Nephron progenitor cell (in vitro differentiated cells): ENCODE data around the gene ITPRIP.

Source experiments
- DNase-seq: peaks from one replicate; pipeline ENCODE4 v3.0.0; 2021
- H3K27ac Mint-ChIP-seq: 2 replicates; pipeline ENCODE4 v1.8.0; 2021; ENCODE audit warnings: mild to moderate bottlenecking, moderate library complexity, mixed read lengths
- H3K27me3 Mint-ChIP-seq: 2 replicates; pipeline ENCODE4 v1.8.0; 2021; ENCODE audit warnings: mild to moderate bottlenecking, low read depth, mixed read lengths; ENCODE audit not compliant: poor library complexity
- H3K36me3 Mint-ChIP-seq: 2 replicates; pipeline ENCODE4 v1.8.0; 2021; ENCODE audit warnings: low read depth, mixed read lengths
- H3K4me1 Mint-ChIP-seq: 2 replicates; pipeline ENCODE4 v1.8.0; 2021; ENCODE audit warnings: mixed read lengths
- H3K4me3 Mint-ChIP-seq: 2 replicates; pipeline ENCODE4 v1.8.0; 2021; ENCODE audit warnings: mild to moderate bottlenecking, moderate library complexity, mixed read lengths
- H3K9me3 Mint-ChIP-seq: 2 replicates; pipeline ENCODE4 v1.8.0; 2021; ENCODE audit warnings: mild to moderate bottlenecking, moderate library complexity, mixed read lengths
- CTCF ChIP-seq: fragments of 200-600 bp; sonication (generic); IDR thresholded peaks from 2 replicates; pipeline ENCODE4 v1.5.0; 2021; ENCODE audit warnings: antibody characterized with exemption

ITPRIP gene

DNA sequence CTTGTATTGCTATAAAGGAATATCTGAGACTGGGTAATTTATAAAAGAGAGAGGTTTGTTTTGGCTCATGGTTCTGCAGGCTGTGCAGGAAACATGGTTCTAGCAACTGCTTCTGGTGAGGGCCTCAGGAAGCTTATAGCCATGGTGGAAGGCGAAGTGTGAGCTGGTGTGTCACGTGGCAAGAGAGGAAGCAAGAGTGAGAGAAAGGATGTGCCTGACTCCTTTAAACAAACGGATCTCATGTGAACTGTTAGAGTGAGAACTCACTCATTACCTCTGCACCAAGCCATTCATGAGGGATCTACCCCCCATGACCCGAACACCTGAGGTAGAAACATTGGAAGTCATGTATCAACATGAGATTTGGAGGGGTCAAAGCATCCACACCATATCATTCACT, 7.7 kb upstream of the ITPRIP start:
- Mint-ChIP-seq H3K4me1 (peaks cover 23% of the 10 kb centered on the region), H3K36me3 (no peaks in the 10 kb centered on the region), H3K4me3 (no peak overlapping the region), H3K9me3 (no peaks in the 10 kb centered on the region), H3K27me3 (peaks cover 3% of the 10 kb centered on the region), H3K27ac (no peak overlapping the region)
- no peak for TF ChIP-seq CTCF
- DNase-seq, result no peak

DNA sequence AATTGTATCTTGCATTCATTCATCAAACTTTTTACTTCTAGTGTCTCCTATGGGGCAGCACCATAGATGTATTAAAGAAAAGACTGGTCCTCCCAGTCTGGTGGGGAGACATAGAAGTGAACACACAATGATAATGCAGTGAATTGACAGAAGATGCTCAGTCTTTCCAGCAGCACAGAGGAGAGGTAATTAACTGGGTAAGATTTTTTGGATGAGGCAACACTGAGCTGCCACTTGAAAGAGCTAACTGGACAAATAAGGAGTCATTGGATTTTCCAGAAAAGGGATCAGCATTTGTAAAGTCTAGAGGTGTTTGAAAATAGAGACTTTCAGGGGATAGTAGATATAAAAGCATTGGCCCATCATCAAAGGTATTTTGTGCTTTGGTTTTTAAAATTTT, 7.2 kb upstream of the ITPRIP start:
- no peak for DNase-seq
- Mint-ChIP-seq H3K27me3 (peaks cover 3% of the 10 kb centered on the region), H3K36me3 (no peaks in the 10 kb centered on the region), H3K9me3 (no peaks in the 10 kb centered on the region), H3K4me3 (no peak overlapping the region), H3K27ac (no peak overlapping the region), H3K4me1 (peaks cover 23% of the 10 kb centered on the region)
- TF ChIP-seq CTCF, result no peak

DNA sequence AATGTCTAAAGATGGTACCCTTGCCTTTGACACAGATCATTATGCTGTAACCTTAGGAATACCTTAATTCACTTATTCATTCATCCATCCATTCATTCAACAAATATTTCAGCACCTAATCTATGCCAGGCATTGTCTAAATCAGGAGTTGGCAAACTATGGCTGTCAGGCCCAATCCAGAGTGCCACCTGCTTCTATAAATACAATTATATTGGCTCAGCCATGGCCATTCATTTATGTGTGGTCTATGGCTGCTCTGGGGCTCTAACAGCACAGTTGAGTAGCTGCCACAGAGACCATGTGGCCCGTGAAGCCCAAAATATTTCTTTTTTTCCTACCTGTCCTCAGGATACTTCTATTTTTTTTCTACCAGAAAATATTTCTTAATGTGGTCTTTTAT, 6.0 kb upstream of the ITPRIP start:
- TF ChIP-seq CTCF, result no peak
- Mint-ChIP-seq H3K27me3 (peaks cover 8% of the 10 kb centered on the region), H3K9me3 (no peaks in the 10 kb centered on the region), H3K36me3 (no peaks in the 10 kb centered on the region), H3K4me3 (no peak overlapping the region), H3K27ac (no peak overlapping the region), H3K4me1 (peaks cover 36% of the 10 kb centered on the region)
- DNase-seq, result no peak

DNA sequence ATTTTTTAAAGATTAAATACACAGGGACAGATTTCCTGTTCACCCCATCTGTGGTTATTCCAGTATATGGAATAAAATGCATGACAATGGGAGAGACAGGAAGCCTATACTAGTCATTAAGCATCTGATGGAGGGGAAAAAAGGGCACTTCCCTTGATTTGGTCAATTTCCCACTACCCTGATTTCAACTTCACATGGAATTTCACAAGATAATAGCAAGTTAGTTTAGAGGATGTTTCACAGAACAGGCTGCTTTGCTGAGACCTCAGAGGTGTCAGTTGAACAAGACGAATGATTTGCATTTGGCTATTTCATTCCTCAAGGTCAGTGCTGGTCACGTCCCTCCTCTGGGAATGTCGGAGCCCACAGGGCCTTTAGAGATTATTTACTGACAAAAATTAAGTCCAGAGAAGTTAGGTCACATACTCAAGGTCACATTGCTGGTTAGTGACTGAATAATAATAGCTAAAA, 4.7 kb upstream of the ITPRIP start:
- peaks cover 45% of the 10 kb centered on the region for H3K4me1 Mint-ChIP-seq

DNA sequence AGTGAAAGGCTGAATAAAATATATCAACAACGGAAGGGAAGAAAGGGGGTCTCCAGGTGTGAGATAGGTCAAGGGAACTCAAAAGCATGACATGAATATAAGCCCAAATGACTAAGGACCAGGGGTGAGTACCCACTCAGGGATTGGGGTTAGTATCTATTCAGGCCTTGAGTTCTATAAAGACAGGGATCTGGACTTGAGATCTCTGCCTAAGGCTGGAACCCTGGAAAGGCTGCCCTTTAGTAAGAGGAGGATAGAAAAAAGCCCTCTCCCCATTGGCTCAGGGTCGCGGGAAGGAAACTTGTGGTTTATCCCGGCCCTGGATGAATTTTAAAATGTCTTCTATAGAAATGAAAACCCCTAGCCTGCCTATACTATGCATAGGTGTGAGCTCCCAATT, 2.4 kb upstream of the ITPRIP start:
- DNase-seq, result no peak
- H3K4me3 Mint-ChIP-seq, result no peak overlapping the region
- peaks cover 56% of the 10 kb centered on the region for H3K4me1 Mint-ChIP-seq
- no peaks in the 10 kb centered on the region for H3K36me3 Mint-ChIP-seq
- H3K27ac Mint-ChIP-seq, result no peak overlapping the region
- H3K9me3 Mint-ChIP-seq, result no peaks in the 10 kb centered on the region
- H3K27me3 Mint-ChIP-seq, result peaks cover 5% of the 10 kb centered on the region
- TF ChIP-seq CTCF, result no peak

More for the DNA sequence above, 4.7 kb upstream of the ITPRIP start:
- no peak overlapping the region for H3K4me3 Mint-ChIP-seq
- no peaks in the 10 kb centered on the region for H3K9me3 Mint-ChIP-seq
- no peak for TF ChIP-seq CTCF
- no peaks in the 10 kb centered on the region for H3K36me3 Mint-ChIP-seq
- peaks cover 8% of the 10 kb centered on the region for H3K27me3 Mint-ChIP-seq
- no peak overlapping the region for H3K27ac Mint-ChIP-seq
- no peak for DNase-seq

- Mint-ChIP-seq H3K27me3 (peaks cover 5% of the 10 kb centered on the region), H3K4me3 (peak overlapping the region; percentile 67), H3K9me3 (no peaks in the 10 kb centered on the region), H3K27ac (no peak overlapping the region), H3K4me1 (peaks cover 61% of the 10 kb centered on the region), H3K36me3 (no peaks in the 10 kb centered on the region)
- TF ChIP-seq CTCF, result no peak
- no peak for DNase-seq
Observed at GRCh38 chr10:104340111-104340526, 1.9 kb upstream of the ITPRIP start.
